ENCODE data around the gene NT5C3B.

NT5C3B gene

GRCh38 chr17:41818024-41818423, 18.0 kb downstream of the NT5C3B start:
- H3K27ac ChIP-seq (ENCODE audit: low read length): no peak overlapping the region
- H2AFZ ChIP-seq (ENCODE audit: low read depth, low read length): no peak overlapping the region
- DNase-seq: no peak
- H3K4me2 ChIP-seq (ENCODE audit: insufficient read depth, low read length): no peak overlapping the region
- no peaks in the 10 kb centered on the region for H3K36me3 ChIP-seq (ENCODE audit: insufficient read depth, low read length)
- no peaks in the 10 kb centered on the region for H3K79me2 ChIP-seq (ENCODE audit: insufficient read depth, low read length)
- H3K27me3 ChIP-seq (ENCODE audit: insufficient read depth, low read length, poor library complexity): peaks cover 6% of the 10 kb centered on the region
- ATAC-seq (ENCODE audit: insufficient read depth, low read depth): no peak
- H3K4me3 ChIP-seq (ENCODE audit: low read depth in 1 of 2, low read length in 2 of 2): no peak overlapping the region
- no peaks in the 10 kb centered on the region for H3K4me1 ChIP-seq (ENCODE audit: insufficient read depth, low read length)
- no peak for TF ChIP-seq CTCF (IDR thresholded peaks at IDR 0.05; ENCODE audit: borderline replicate concordance, extremely low read depth, low read length, poor library complexity, severe bottlenecking)
- no peak for TF ChIP-seq EZH2 (IDR thresholded peaks at IDR 0.05; ENCODE audit: borderline replicate concordance, low read depth, low read length, severe bottlenecking)
- H3K9me3 ChIP-seq (ENCODE audit: insufficient read depth, low read length, severe bottlenecking): no peaks in the 10 kb centered on the region
- H4K20me1 ChIP-seq (ENCODE audit: insufficient read depth, low read length): no peaks in the 10 kb centered on the region
- no peak overlapping the region for H3K9ac ChIP-seq (ENCODE audit: low read depth, low read length)

- Histone ChIP-seq H3K4me1 (ENCODE audit: insufficient read depth, low read length) (peaks cover 6% of the 10 kb centered on the region), H3K9ac (ENCODE audit: low read depth, low read length) (no peak overlapping the region), H4K20me1 (ENCODE audit: insufficient read depth, low read length) (no peaks in the 10 kb centered on the region), H3K27me3 (ENCODE audit: insufficient read depth, low read length, poor library complexity) (peaks cover 15% of the 10 kb centered on the region), H3K36me3 (ENCODE audit: insufficient read depth, low read length) (no peaks in the 10 kb centered on the region), H3K4me3 (ENCODE audit: low read depth in 1 of 2, low read length in 2 of 2) (no peak overlapping the region), H3K79me2 (ENCODE audit: insufficient read depth, low read length) (no peaks in the 10 kb centered on the region), H2AFZ (ENCODE audit: low read depth, low read length) (no peak overlapping the region), H3K4me2 (ENCODE audit: insufficient read depth, low read length) (no peak overlapping the region), H3K27ac (ENCODE audit: low read length) (no peak overlapping the region), H3K9me3 (ENCODE audit: insufficient read depth, low read length, severe bottlenecking) (no peaks in the 10 kb centered on the region)
- no peak for DNase-seq
- TF ChIP-seq EZH2 (IDR thresholded peaks at IDR 0.05; ENCODE audit: borderline replicate concordance, low read depth, low read length, severe bottlenecking) (no peak), CTCF (IDR thresholded peaks at IDR 0.05; ENCODE audit: borderline replicate concordance, extremely low read depth, low read length, poor library complexity, severe bottlenecking) (no peak)
- no peak for ATAC-seq (ENCODE audit: insufficient read depth, low read depth)
Observed at GRCh38 chr17:41816637-41817320, 19.3 kb downstream of the NT5C3B start.

- Histone ChIP-seq H3K27ac (ENCODE audit: low read length) (no peak overlapping the region), H3K27me3 (ENCODE audit: insufficient read depth, low read length, poor library complexity) (peaks cover 21% of the 10 kb centered on the region), H3K4me3 (ENCODE audit: low read depth in 1 of 2, low read length in 2 of 2) (no peak overlapping the region), H3K9me3 (ENCODE audit: insufficient read depth, low read length, severe bottlenecking) (no peaks in the 10 kb centered on the region), H3K36me3 (ENCODE audit: insufficient read depth, low read length) (no peaks in the 10 kb centered on the region), H3K4me1 (ENCODE audit: insufficient read depth, low read length) (peaks cover 18% of the 10 kb centered on the region), H2AFZ (ENCODE audit: low read depth, low read length) (no peak overlapping the region), H3K79me2 (ENCODE audit: insufficient read depth, low read length) (no peaks in the 10 kb centered on the region), H3K9ac (ENCODE audit: low read depth, low read length) (no peak overlapping the region), H3K4me2 (ENCODE audit: insufficient read depth, low read length) (no peak overlapping the region), H4K20me1 (ENCODE audit: insufficient read depth, low read length) (no peaks in the 10 kb centered on the region)
- DNase-seq: no peak
- no peak for ATAC-seq (ENCODE audit: insufficient read depth, low read depth)
- TF ChIP-seq CTCF (IDR thresholded peaks at IDR 0.05; ENCODE audit: borderline replicate concordance, extremely low read depth, low read length, poor library complexity, severe bottlenecking) (no peak), EZH2 (IDR thresholded peaks at IDR 0.05; ENCODE audit: borderline replicate concordance, low read depth, low read length, severe bottlenecking) (no peak)
Observed at GRCh38 chr17:41814195-41814594, 21.8 kb downstream of the NT5C3B start.

Data from DND-41 (cell line).